ENCODE results near the gene CCDC85C. TPM values are rescaled to one million over a fixed set of nuclear protein-coding genes. Genes with fewer than 3 reads are reported as not detected.

Gene CCDC85C
- total and polyA plus RNA-seq, 2 of the 4 experiments (the other 2 are of a cell fraction) = 16.0 to 19.0 TPM

- TF ChIP-seq CHD1 (IDR thresholded peaks at IDR 0.05; ENCODE audit: low read depth, low read length) (no peak), MAFK (IDR thresholded peaks at IDR 0.05; ENCODE audit: low read depth, low read length) (no peak)
- H3K4ac ChIP-seq (ENCODE audit: low read depth, low read length) = peak overlapping the region; percentile 96
- ATAC-seq (ENCODE audit: low read depth) (no peak), DNase-seq (no peak)
- peaks cover 29% of the 10 kb centered on the region for H4K20me1 ChIP-seq (ENCODE audit: insufficient read depth, low read length)
- no TSS peak for BruUV-seq (replicated peaks)
- H2AK9ac ChIP-seq (replicated peaks; ENCODE audit: low read depth, low read length, poor library complexity) = peak overlapping the region; percentile 87
- dilution Hi-C loops (cut with HindIII; ENCODE audit: low sequenced_read_pairs, unreplicated experiment) = no loop called here
- H2BK120ac ChIP-seq (ENCODE audit: low read depth, low read length) = peak overlapping the region; percentile 97
- H3K4me1 ChIP-seq (ENCODE audit: control insufficient read depth, insufficient read depth, low read length) = peaks cover 78% of the 10 kb centered on the region
- in situ Hi-C loops (cut with MboI; ENCODE audit: low sequenced_read_pairs) = no loop called here
- peak overlapping the region; percentile 76 for H2BK20ac ChIP-seq (ENCODE audit: low read depth, low read length)
- peaks cover 43 to 100% of the 10 kb centered on the region in 2 experiments for H3K79me1 ChIP-seq (ENCODE audit: low read depth in 1 of 2, low read length in 2 of 2)
- H4K5ac ChIP-seq (ENCODE audit: low read depth, low read length) = 0 out of 2 replicates have a peak overlapping the region, but pooled peaks have one; percentile 16
- H4K8ac ChIP-seq (ENCODE audit: low read depth in 2 of 2, low read length in 2 of 2) = peak overlapping the region; percentile 38 to 54; a peak in 2 of 4 replicates
- no peaks in the 10 kb centered on the region for H3K27me3 ChIP-seq (ENCODE audit: control insufficient read depth, insufficient read depth, low read length)
- peak overlapping the region; percentile 0 for H2AFZ ChIP-seq (replicated peaks; ENCODE audit: low read length, poor library complexity)
- peaks cover 50% of the 10 kb centered on the region for H3K9me1 ChIP-seq (ENCODE audit: insufficient read depth, low read length)
- peak overlapping the region; percentile 92 for H4K91ac ChIP-seq (ENCODE audit: insufficient read depth, low read depth, low read length)
- no peak overlapping the region; the same call in 1 of the 2 replicates for H3K27ac ChIP-seq (ENCODE audit: insufficient read depth, low read length)
- 83% methylated on average over 1 of the region's 5 CpGs; no CpG with 5 or more reads in 1 of the 2 experiments for WGBS, 2 experiments (ENCODE audit: extremely low coverage in 2 of 2, insufficient read length in 1 of 2)
- intact Hi-C loops (cut with micrococcal nuclease) = no loop called here
- no peaks in the 10 kb centered on the region for H3K9me3 ChIP-seq (ENCODE audit: control insufficient read depth, insufficient read depth, low read length)
- peak overlapping the region; percentile 35; the same call in 2 of the 3 replicates for H2BK15ac ChIP-seq (ENCODE audit: low read depth, low read length)
- H3K56ac ChIP-seq (ENCODE audit: extremely low read depth, insufficient read depth, low read length) = no peak overlapping the region
- no peak overlapping the region for H3K4me3 ChIP-seq (ENCODE audit: insufficient read depth, low read depth, low read length)
- ChIA-PET CTCF (interaction anchor here (1.4 to 1.6 kb wide), 2 partner anchors 28 to 47 kb away, joined by 3 read pairs; partner anchors contain the start of gene CCDC85C), POLR2A (ENCODE audit: unreplicated experiment) (no interaction called here)
- H3K36me3 ChIP-seq (ENCODE audit: control insufficient read depth, insufficient read depth, low read length) = no peaks in the 10 kb centered on the region
- no peak overlapping the region for H3K4me2 ChIP-seq (ENCODE audit: low read depth, low read length)
- peak overlapping the region; percentile 36; the same call in 1 of the 2 replicates for H3K14ac ChIP-seq (replicated peaks; ENCODE audit: low read depth, low read length)
- peak overlapping the region; percentile 67 for H2BK5ac ChIP-seq (ENCODE audit: low read depth, low read length, poor library complexity, severe bottlenecking)
- H3K9ac ChIP-seq (ENCODE audit: low read depth, low read length) = no peak overlapping the region
- H2AK5ac ChIP-seq (ENCODE audit: low read depth, low read length) = peak overlapping the region; percentile 96
- H3K18ac ChIP-seq (ENCODE audit: low read depth, low read length) = no peak overlapping the region
- no peak overlapping the region for H3K23ac ChIP-seq (ENCODE audit: low read depth, low read length)
Observed at GRCh38 chr14:99576304-99576703, 27.7 kb downstream of the CCDC85C start.
